Thyroid gland (tissue), 4 donors: ENCODE measurements around the gene CSMD2. TPM values are rescaled to one million over a fixed set of nuclear protein-coding genes. Genes with fewer than 3 reads are reported as not detected.

ENCODE experiments used
- DNase-seq, 2 donors: peaks; one replicate each; pipeline ENCODE4 v3.0.0-alpha.2; 2019
- H3K27ac ChIP-seq, 3 donors: fragments of 200-600 bp; sonication (generic); 1 replicate in 2 of 3; 2 replicates in 1 of 3; pipeline ENCODE4 v1.5.1; 2016 to 2019; ENCODE audit warnings: mild to moderate bottlenecking in 1 of 3, moderate library complexity in 1 of 3
- H3K27me3 ChIP-seq: fragments of 200-600 bp; sonication (generic); one replicate; pipeline ENCODE4 v1.5.1; 2019
- H3K36me3 ChIP-seq, 2 donors: fragments of 200-600 bp; sonication (generic); one replicate each; pipeline ENCODE4 v1.5.1; 2016 to 2019
- H3K4me1 ChIP-seq, 2 donors: fragments of 200-600 bp; sonication (generic); one replicate each; pipeline ENCODE4 v1.5.1; 2017 to 2019
- H3K4me3 ChIP-seq, 3 donors: fragments of 200-600 bp; sonication (generic); replicated peaks in 1 of 3; 1 replicate in 2 of 3; 2 replicates in 1 of 3; pipeline ENCODE4 v1.5.1; 2016; ENCODE audit warnings: mild to moderate bottlenecking in 1 of 3
- H3K9me3 ChIP-seq: fragments of 200-600 bp; sonication (generic); one replicate; pipeline ENCODE4 v1.5.1; 2017
- CTCF ChIP-seq, 6 experiments: fragments of 200-600 bp in 3 of 6; fragments of 450-650 bp in 3 of 6; sonication (generic) in 3 of 6; IDR thresholded peaks; one replicate each; pipeline ENCODE4 v1.5.1; 2016 to 2019; ENCODE audit warnings: antibody characterized with exemption in 6 of 6, mild to moderate bottlenecking in 2 of 6, inconsistent platforms in 1 of 6, moderate library complexity in 1 of 6
- POLR2A ChIP-seq, 2 donors: fragments of 450-650 bp; IDR thresholded peaks; one replicate each; pipeline ENCODE4 v1.6.1; 2017; ENCODE audit warnings: antibody characterized with exemption in 2 of 2, mild to moderate bottlenecking in 2 of 2, moderate library complexity in 1 of 2
- WGBS, 2 donors: methylation state at CpG; one replicate each; pipeline ENCODE4 v1.1.5; 2017; 5-methylcytosine and 5-hydroxymethylcytosine counted together
- intact Hi-C: fragments of 100-400 bp; cut with DNase I; formaldehyde crosslinking; loops from one replicate; pipeline ENCODE4 v1.15.1; 2023
- total RNA-seq, 4 donors: library from RNA; depleted of rRNA; stranded (reverse); fragments of >200 nt; gene quantifications; one replicate each; pipeline ENCODE4 v1.2.3, GENCODE V29; 2016

CSMD2 gene
- total RNA-seq, 4 donors from 2014 or later = 0.10 to 0.45 (median 0.13) TPM; not detected in 1

- no peaks in the 10 kb centered on the region for H3K36me3 ChIP-seq
- intact Hi-C loops = no loop called here
- WGBS, 2 donors = 87 to 89% methylated on average over 5 of the region's 5 CpGs
Observed at GRCh38 chr1:33970148-33970825, 194.7 kb downstream of the CSMD2 start.

GRCh38 chr1:33966346-33967141 lies 198.5 kb downstream of the CSMD2 start:
- DNase-seq = no peak
- Histone ChIP-seq H3K27me3 (no peaks in the 10 kb centered on the region), H3K4me3 (no peak overlapping the region), H3K9me3 (no peaks in the 10 kb centered on the region), H3K4me1 (no peaks in the 10 kb centered on the region), H3K27ac (no peak overlapping the region), H3K36me3 (no peaks in the 10 kb centered on the region)
- 73 to 80% methylated on average over 12 of the region's 12 CpGs for WGBS, 2 donors
- intact Hi-C loops = no loop called here
- TF ChIP-seq CTCF (IDR thresholded peaks at IDR 0.05) (no peak), POLR2A (IDR thresholded peaks at IDR 0.05) (no peak)

More at GRCh38 chr1:33970148-33970825, 194.7 kb downstream of the CSMD2 start:
- H3K4me1 ChIP-seq = no peaks in the 10 kb centered on the region
- H3K27me3 ChIP-seq = no peaks in the 10 kb centered on the region
- no peak overlapping the region for H3K27ac ChIP-seq
- DNase-seq = no peak
- no peaks in the 10 kb centered on the region for H3K9me3 ChIP-seq
- no peak overlapping the region for H3K4me3 ChIP-seq
- no peak for TF ChIP-seq POLR2A (IDR thresholded peaks at IDR 0.05)
- no peak for TF ChIP-seq CTCF (IDR thresholded peaks at IDR 0.05)

DNA sequence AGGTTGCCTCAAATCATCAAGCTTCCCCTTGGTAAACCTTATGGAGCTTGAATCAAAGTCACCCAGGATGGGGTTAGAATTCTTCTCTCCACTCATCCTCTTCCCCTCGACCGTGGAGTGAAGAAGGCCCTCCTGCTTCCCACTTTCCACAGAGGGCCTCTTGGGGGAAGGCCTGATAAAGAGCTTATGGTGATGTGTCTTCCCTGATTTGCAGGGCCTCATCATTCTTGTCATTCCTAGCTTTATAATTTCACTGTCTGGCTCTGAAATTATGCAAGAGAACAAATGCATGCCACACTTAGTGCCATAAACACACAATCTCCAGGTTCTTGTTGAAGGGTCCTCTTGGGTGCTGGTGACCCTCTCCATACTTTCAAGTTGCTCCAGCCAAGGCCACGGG lies 199.9 kb downstream of the CSMD2 start:
- no peak overlapping the region for H3K4me3 ChIP-seq
- no peaks in the 10 kb centered on the region for H3K4me1 ChIP-seq
- H3K27me3 ChIP-seq = no peaks in the 10 kb centered on the region
- WGBS, 2 donors = 60 to 69% methylated on average over 3 of the region's 3 CpGs
- intact Hi-C loops = no loop called here
- no peak overlapping the region for H3K27ac ChIP-seq
- no peaks in the 10 kb centered on the region for H3K9me3 ChIP-seq
- TF ChIP-seq POLR2A (IDR thresholded peaks at IDR 0.05) (no peak), CTCF (IDR thresholded peaks at IDR 0.05) (no peak)
- H3K36me3 ChIP-seq = no peaks in the 10 kb centered on the region
- DNase-seq = no peak

GRCh38 chr1:33962061-33962460 lies 203.0 kb downstream of the CSMD2 start:
- H3K9me3 ChIP-seq = no peaks in the 10 kb centered on the region
- no peak overlapping the region for H3K4me3 ChIP-seq
- intact Hi-C loops = no loop called here
- no peak overlapping the region for H3K27ac ChIP-seq
- no peaks in the 10 kb centered on the region for H3K27me3 ChIP-seq
- H3K36me3 ChIP-seq = no peaks in the 10 kb centered on the region
- no peaks in the 10 kb centered on the region for H3K4me1 ChIP-seq
- TF ChIP-seq POLR2A (IDR thresholded peaks at IDR 0.05) = no peak
- WGBS, 2 donors = 82 to 87% methylated on average over 4 of the region's 4 CpGs
- no peak for DNase-seq

GRCh38 chr1:33960188-33960895 lies 204.7 kb downstream of the CSMD2 start:
- 79 to 86% methylated on average over 9 of the region's 9 CpGs for WGBS, 2 donors
- H3K27me3 ChIP-seq = no peaks in the 10 kb centered on the region
- intact Hi-C loops = no loop called here
- no peaks in the 10 kb centered on the region for H3K36me3 ChIP-seq
- no peak overlapping the region for H3K27ac ChIP-seq
- H3K4me1 ChIP-seq = no peaks in the 10 kb centered on the region
- DNase-seq = no peak
- no peaks in the 10 kb centered on the region for H3K9me3 ChIP-seq
- TF ChIP-seq CTCF (IDR thresholded peaks at IDR 0.05) (no peak), POLR2A (IDR thresholded peaks at IDR 0.05) (no peak)
- H3K4me3 ChIP-seq = no peak overlapping the region
